Measurements from ENCODE around the gene SEMA3B. TPM values are rescaled to one million over a fixed set of nuclear protein-coding genes. Genes with fewer than 3 reads are reported as not detected.
"Not testable (repeated sequence)": the region's sequence is repeated elsewhere in the genome, so short reads cannot be mapped to it uniquely, and the experiment has no call there.

SEMA3B gene
- total RNA-seq, 2 donors from 2014 or later: 71.1 to 116 TPM

GRCh38 chr3:50242851-50243542 is 25.9 kb upstream of the SEMA3B start:
- no peak overlapping the region for H3K4me3 ChIP-seq
- no peaks in the 10 kb centered on the region for H3K9me3 ChIP-seq
- ATAC-seq (no peak), DNase-seq (peak in 1 of 4 donors; percentile 74)
- intact Hi-C loops (cut with DNase I): no loop called here
- TF ChIP-seq POLR2A (IDR thresholded peaks at IDR 0.05) (no peak), CTCF (IDR thresholded peaks at IDR 0.05) (peak in 1 of 7 experiments; percentile 9)
- H3K36me3 ChIP-seq (replicated peaks in 1 of 2; ENCODE audit: insufficient read depth in 1 of 2, low read depth in 2 of 2): no peaks in the 10 kb centered on the region
- H3K27me3 ChIP-seq: no peaks in the 10 kb centered on the region
- peaks cover 63% of the 10 kb centered on the region for H3K4me1 ChIP-seq
- H3K27ac ChIP-seq: peak overlapping the region; percentile 38 to 80 (median 58)
- 42 to 43% methylated on average over 5 to 14 of the region's 14 CpGs for WGBS, 2 donors

GRCh38 chr3:50243543-50243895 is 25.4 kb upstream of the SEMA3B start:
- no peaks in the 10 kb centered on the region for H3K36me3 ChIP-seq (replicated peaks in 1 of 2; ENCODE audit: insufficient read depth in 1 of 2, low read depth in 2 of 2)
- no peak overlapping the region for H3K4me3 ChIP-seq
- ATAC-seq (no peak), DNase-seq (no peak)
- 73 to 78% methylated on average over 4 of the region's 4 CpGs for WGBS, 2 donors
- TF ChIP-seq POLR2A (IDR thresholded peaks at IDR 0.05) (no peak), CTCF (IDR thresholded peaks at IDR 0.05) (no peak)
- no peaks in the 10 kb centered on the region for H3K9me3 ChIP-seq
- intact Hi-C loops (cut with DNase I): no loop called here
- no peaks in the 10 kb centered on the region for H3K27me3 ChIP-seq
- peaks cover 62% of the 10 kb centered on the region for H3K4me1 ChIP-seq
- peak overlapping the region in 3 of 4 donors; percentile 43 to 80 (median 74) for H3K27ac ChIP-seq

- intact Hi-C loops (cut with DNase I); H3K36me3 ChIP-seq (replicated peaks in 1 of 2; ENCODE audit: insufficient read depth in 1 of 2, low read depth in 2 of 2); H3K4me3 ChIP-seq; H3K27me3 ChIP-seq; DNase-seq; ATAC-seq; H3K9me3 ChIP-seq: not testable (repeated sequence)
- peaks cover 53% of the 10 kb centered on the region for H3K4me1 ChIP-seq
- WGBS, 2 donors: 68 to 79% methylated on average over 6 of the region's 6 CpGs
- H3K27ac ChIP-seq: peak overlapping the region in 2 of 4 donors; percentile 74 to 80
Measured at GRCh38 chr3:50244813-50245212, 24.1 kb upstream of the SEMA3B start.

GRCh38 chr3:50245251-50245745 is 23.6 kb upstream of the SEMA3B start:
- H3K4me3 ChIP-seq: no peak overlapping the region
- 68 to 84% methylated on average over 7 to 15 of the region's 16 CpGs for WGBS, 2 donors
- H3K9me3 ChIP-seq: no peaks in the 10 kb centered on the region
- ATAC-seq: no peak
- peaks cover 49% of the 10 kb centered on the region for H3K4me1 ChIP-seq
- TF ChIP-seq CTCF (IDR thresholded peaks at IDR 0.05) (no peak), POLR2A (IDR thresholded peaks at IDR 0.05) (no peak)
- intact Hi-C loops (cut with DNase I): no loop called here
- no peak for DNase-seq
- no peaks in the 10 kb centered on the region for H3K36me3 ChIP-seq (replicated peaks in 1 of 2; ENCODE audit: insufficient read depth in 1 of 2, low read depth in 2 of 2)
- H3K27me3 ChIP-seq: no peaks in the 10 kb centered on the region
- H3K27ac ChIP-seq: peak overlapping the region in 3 of 4 donors; percentile 74 to 81 (median 80)

GRCh38 chr3:50245831-50246516 is 23.0 kb upstream of the SEMA3B start:
- Histone ChIP-seq H3K36me3 (replicated peaks in 1 of 2; ENCODE audit: insufficient read depth in 1 of 2, low read depth in 2 of 2) (no peaks in the 10 kb centered on the region), H3K9me3 (no peaks in the 10 kb centered on the region), H3K27ac (peak overlapping the region; percentile 56 to 81 (median 77)), H3K4me1 (peaks cover 50% of the 10 kb centered on the region), H3K27me3 (no peaks in the 10 kb centered on the region), H3K4me3 (peak overlapping the region in 1 of 2 donors; percentile 1)
- WGBS, 2 donors: 0 to 4% methylated on average over 5 to 24 of the region's 25 CpGs
- intact Hi-C loops (cut with DNase I): no loop called here
- TF ChIP-seq POLR2A (IDR thresholded peaks at IDR 0.05): no peak
- TF ChIP-seq CTCF (IDR thresholded peaks at IDR 0.05): peak; percentile 96 to 98 (median 97)
- DNase-seq (peak; percentile 89 to 93 (median 92)), ATAC-seq (peak; percentile 86)
